HG03460 (cell line): ENCODE measurements around the gene MAP2K6.

ENCODE experiments used
- ATAC-seq: cut with Tn5 transposase; IDR thresholded peaks from one replicate; pipeline ENCODE4 v1.9.1; 2021; ENCODE audit not compliant: unreplicated experiment

Gene MAP2K6

GRCh38 chr17:69574257-69575197, 160.0 kb downstream of the MAP2K6 start:
- ATAC-seq = no peak

- ATAC-seq = no peak
Measured at GRCh38 chr17:69575346-69575761, 160.9 kb downstream of the MAP2K6 start.

- no peak for ATAC-seq
Measured at GRCh38 chr17:69577098-69577497, 162.6 kb downstream of the MAP2K6 start.

DNA sequence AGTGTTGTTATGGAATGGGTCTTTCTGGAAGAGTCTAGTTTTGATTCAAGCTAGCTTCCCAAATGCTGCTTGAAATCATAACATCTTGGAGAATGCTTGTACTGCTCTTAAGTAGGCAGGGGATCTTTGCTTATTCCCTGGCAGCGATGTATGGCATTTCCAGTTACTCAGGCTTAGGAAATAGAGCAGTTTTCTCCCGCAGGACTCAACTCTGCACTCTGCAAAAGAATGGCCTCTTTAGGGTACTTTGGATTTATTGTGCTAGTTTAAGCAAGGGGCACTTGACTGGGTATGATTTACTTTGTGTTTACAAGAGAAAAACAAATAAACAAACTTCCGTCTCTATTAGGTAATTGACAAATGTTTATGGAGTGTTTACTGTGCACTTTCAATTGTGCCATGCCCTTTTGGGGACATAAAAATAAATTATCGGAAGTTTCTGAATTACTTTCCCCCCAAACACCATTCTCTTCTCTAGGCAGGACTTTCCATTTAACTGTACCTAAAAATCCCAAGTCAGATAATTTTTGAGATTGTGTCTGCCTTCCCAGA, 164.0 kb downstream of the MAP2K6 start:
- no peak for ATAC-seq

DNA sequence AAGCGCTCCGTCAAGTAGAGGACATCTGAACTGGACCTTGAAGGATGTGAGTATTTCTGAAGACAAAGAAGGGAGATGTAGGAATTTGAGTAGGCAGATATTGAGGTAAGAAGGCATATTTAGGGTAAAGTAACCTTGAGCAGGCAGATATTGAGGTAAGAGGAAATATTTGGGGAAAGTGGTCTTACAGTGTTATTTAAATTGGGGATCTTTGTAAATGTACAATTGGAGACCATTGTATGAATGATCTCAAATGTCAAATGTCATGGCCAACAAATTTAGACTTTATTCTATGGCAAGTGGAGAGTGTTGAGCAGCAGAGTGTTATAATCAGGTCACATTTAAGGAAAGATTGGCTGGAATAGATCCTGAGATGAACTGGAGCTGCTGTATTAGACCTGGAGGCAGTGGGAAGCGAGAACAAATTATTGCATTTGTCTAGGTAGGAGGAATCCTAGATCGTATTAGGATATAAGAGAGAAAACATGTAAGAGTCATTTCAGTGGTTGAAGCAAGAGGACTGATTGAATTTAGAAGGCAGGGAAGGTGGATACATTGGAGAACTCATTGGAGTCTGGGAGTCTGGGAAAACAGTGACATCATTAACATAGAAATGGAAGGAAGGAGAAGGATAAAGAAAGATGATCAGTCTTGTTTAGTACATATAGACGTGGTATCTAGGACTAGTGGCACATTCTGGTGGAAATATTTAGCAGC, 165.6 kb downstream of the MAP2K6 start:
- ATAC-seq = no peak

DNA sequence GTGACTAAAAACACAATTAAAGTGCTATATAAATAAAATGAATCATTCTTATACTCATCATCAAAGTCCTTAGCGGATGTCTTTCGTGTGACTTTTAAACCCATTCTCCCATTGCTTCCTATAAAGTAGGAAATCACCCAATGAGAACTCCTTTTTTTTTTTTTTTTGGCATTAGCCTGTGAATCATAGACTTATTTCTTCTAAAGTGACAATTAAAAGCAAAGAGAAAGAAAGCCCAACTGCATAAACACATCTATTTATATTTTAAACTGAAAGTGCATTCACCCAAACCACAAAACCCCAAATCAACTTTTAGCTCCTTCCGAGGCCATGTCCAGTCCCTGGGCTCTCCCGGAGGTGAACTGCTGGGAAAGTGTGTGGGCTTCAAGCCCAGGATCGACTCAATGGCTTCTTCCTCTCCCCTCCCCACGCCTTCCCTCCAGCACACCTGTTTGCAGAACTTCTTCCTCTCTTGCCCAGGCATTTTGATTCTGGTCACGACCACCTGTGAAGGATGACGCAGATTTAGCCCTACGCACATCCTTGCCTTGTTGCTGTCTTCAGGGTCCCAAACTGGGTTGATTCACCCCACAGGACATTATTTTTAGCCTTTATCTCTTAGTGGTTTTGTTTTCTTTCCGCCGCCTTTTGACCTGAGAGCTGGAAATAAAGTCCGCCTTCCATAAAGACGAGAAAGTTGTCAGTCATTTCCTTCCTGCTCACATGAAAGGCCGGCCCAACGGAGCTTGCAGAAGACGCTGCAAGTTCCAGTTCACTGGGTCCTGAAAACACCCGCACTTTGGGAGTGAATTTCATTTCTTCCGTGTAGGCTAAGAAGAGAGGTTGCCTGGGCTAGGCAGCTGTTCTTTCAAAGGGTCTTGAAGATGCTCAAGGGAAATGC, 166.8 kb downstream of the MAP2K6 start:
- ATAC-seq = peak; percentile 70

- ATAC-seq = no peak
Measured at GRCh38 chr17:69588316-69588715, 173.8 kb downstream of the MAP2K6 start.

GRCh38 chr17:69588827-69589239, 174.3 kb downstream of the MAP2K6 start:
- ATAC-seq = no peak

- no peak for ATAC-seq
Measured at GRCh38 chr17:69590671-69591070, 176.2 kb downstream of the MAP2K6 start.

GRCh38 chr17:69592692-69593350, 178.3 kb downstream of the MAP2K6 start:
- no peak for ATAC-seq

- no peak for ATAC-seq
Measured at GRCh38 chr17:69593351-69593715, 178.8 kb downstream of the MAP2K6 start.

- no peak for ATAC-seq
Measured at GRCh38 chr17:69593716-69594115, 179.2 kb downstream of the MAP2K6 start.

- no peak for ATAC-seq
Measured at GRCh38 chr17:69594641-69595040, 180.1 kb downstream of the MAP2K6 start.

- no peak for ATAC-seq
Measured at GRCh38 chr17:69596141-69596540, 181.6 kb downstream of the MAP2K6 start.

- ATAC-seq = no peak
Measured at GRCh38 chr17:69597898-69598692, 183.6 kb downstream of the MAP2K6 start.

DNA sequence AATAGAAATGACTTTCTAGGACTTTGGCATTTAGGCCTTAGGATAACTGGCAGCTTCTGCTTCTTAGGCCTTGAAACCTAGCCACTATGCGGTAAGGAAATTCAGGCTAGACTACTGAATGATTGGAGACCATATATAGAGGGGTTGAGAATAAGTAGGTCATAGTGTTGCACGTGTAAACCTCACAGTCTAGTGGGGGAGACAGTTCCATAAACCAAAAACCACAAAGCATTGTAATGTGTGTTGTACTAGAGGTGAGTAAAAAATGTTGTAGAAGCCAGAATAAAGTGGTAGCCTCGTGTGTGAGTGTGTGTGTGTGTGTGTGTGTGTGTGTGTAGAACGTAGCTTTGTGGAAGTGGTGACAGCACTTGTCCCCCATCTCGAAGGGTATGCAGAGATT, 188.5 kb downstream of the MAP2K6 start:
- no peak for ATAC-seq
